Keratinocyte (primary cell): ENCODE results near the gene CCDC61. TPM values are rescaled to one million over a fixed set of nuclear protein-coding genes. Genes with fewer than 3 reads are reported as not detected.

Source experiments
- DNase-seq: peaks from one replicate; pipeline ENCODE4 v3.0.0-alpha.2; 2011; ENCODE audit warnings: low read depth, missing footprints, low spot score
- FAIRE-seq: peaks from 2 replicates; lab custom pipeline; 2011; peaks lifted over from hg19 to GRCh38; lab: Jason Lieb, UNC
- H2AFZ ChIP-seq: 2 replicates; pipeline ENCODE4 v1.6.0; 2012; ENCODE audit warnings: low read length, control low read depth, inconsistent platforms; ENCODE audit not compliant: control insufficient read depth
- H3K27ac ChIP-seq: 2 replicates; pipeline ENCODE4 v1.5.1; 2011; ENCODE audit warnings: low read length; ENCODE audit not compliant: control insufficient read depth, insufficient read depth
- H3K27me3 ChIP-seq: 3 replicates; pipeline ENCODE4 v1.6.0; 2011; ENCODE audit warnings: low read length; ENCODE audit not compliant: control insufficient read depth, insufficient read depth; ENCODE audit errors: extremely low read depth
- H3K36me3 ChIP-seq, 2 experiments: 2 replicates in 1 of 2; 3 replicates in 1 of 2; pipeline ENCODE4 v1.5.1; 2011; ENCODE audit warnings: low read length in 2 of 2, mild to moderate bottlenecking in 1 of 2; ENCODE audit not compliant: control insufficient read depth in 2 of 2, insufficient read depth in 2 of 2; ENCODE audit errors: extremely low read depth in 1 of 2
- H3K4me1 ChIP-seq: 3 replicates; pipeline ENCODE4 v1.5.1; 2011; ENCODE audit warnings: low read length; ENCODE audit not compliant: control insufficient read depth, insufficient read depth; ENCODE audit errors: extremely low read depth
- H3K4me2 ChIP-seq: 3 replicates; pipeline ENCODE4 v1.6.0; 2011; ENCODE audit warnings: low read depth, low read length; ENCODE audit not compliant: control insufficient read depth, insufficient read depth; ENCODE audit errors: extremely low read depth
- H3K4me3 ChIP-seq, 3 experiments: fragments of 200-600 bp in 1 of 3; sonication (generic) in 1 of 3; 2 replicates in 2 of 3; 3 replicates in 1 of 3; pipeline ENCODE4 v1.5.1; 2011 to 2016; ENCODE audit warnings: low read length in 3 of 3, mild to moderate bottlenecking in 3 of 3, control low read depth in 2 of 3, inconsistent platforms in 1 of 3, low read depth in 1 of 3, mixed read lengths in 1 of 3, mixed run types in 1 of 3, moderate library complexity in 1 of 3; ENCODE audit not compliant: control insufficient read depth in 2 of 3, insufficient read depth in 2 of 3; ENCODE audit errors: extremely low read depth in 1 of 3
- H3K79me2 ChIP-seq: 2 replicates; pipeline ENCODE4 v1.6.0; 2012; ENCODE audit warnings: low read length; ENCODE audit not compliant: control insufficient read depth, insufficient read depth
- H3K9ac ChIP-seq: 3 replicates; pipeline ENCODE4 v1.6.0; 2011; ENCODE audit warnings: low read length; ENCODE audit not compliant: control insufficient read depth, insufficient read depth; ENCODE audit errors: extremely low read depth
- H3K9me1 ChIP-seq: 3 replicates; pipeline ENCODE4 v1.6.0; 2011; ENCODE audit warnings: low read length; ENCODE audit not compliant: control insufficient read depth, insufficient read depth; ENCODE audit errors: extremely low read depth
- H3K9me3 ChIP-seq: 2 replicates; pipeline ENCODE4 v1.5.1; 2012; ENCODE audit warnings: low read depth, low read length; ENCODE audit not compliant: control insufficient read depth
- H4K20me1 ChIP-seq: 3 replicates; pipeline ENCODE4 v1.6.0; 2011; ENCODE audit warnings: low read length; ENCODE audit not compliant: control insufficient read depth, insufficient read depth; ENCODE audit errors: extremely low read depth
- EZH2 ChIP-seq: IDR thresholded peaks from one replicate; pipeline ENCODE4 v1.6.1; 2012; ENCODE audit warnings: inconsistent platforms, mild to moderate bottlenecking, low read length, moderate library complexity
- dilution Hi-C: fragments of 300-500 bp; cut with MboI; formaldehyde crosslinking; loops from one replicate; pipeline ENCODE4 v1.7.0; 2020; ENCODE audit warnings: low sequenced_read_pairs; ENCODE audit not compliant: extremely low pct_ligation_motif_present
- polyA plus RNA-seq, 5 experiments: library from polyadenylated mRNA; depleted of rRNA in 3 of 5; stranded (reverse) in 3 of 5; stranded (forward) in 1 of 5; unstranded in 1 of 5; fragments of >200 nt; gene quantifications; 1 replicate in 1 of 5; 2 replicates in 3 of 5; 3 replicates in 1 of 5; pipeline versions ENCODE4 v1.2.1 to v1.2.3, GENCODE V29; 2011 to 2012; ENCODE audit warnings: missing spikeins in 2 of 5, low read depth in 1 of 5, low replicate concordance in 1 of 5
- TF ChIP-seq, protein P1 (sequence below), 3 experiments: IDR thresholded peaks in 1 of 3; conservative IDR thresholded peaks in 1 of 3; optimal IDR thresholded peaks in 1 of 3; 2 replicates in 2 of 3; 3 replicates in 1 of 3; pipeline versions ENCODE3 to v1.5.1; 2011; ENCODE audit warnings: low read length in 3 of 3, mild to moderate bottlenecking in 3 of 3, moderate library complexity in 2 of 3, control low read depth in 1 of 3, inconsistent platforms in 1 of 3; ENCODE audit not compliant: insufficient read depth in 2 of 3; ENCODE audit errors: extremely low read depth in 1 of 3

The CCDC61 gene
- polyA plus RNA-seq, 1 donor (not counting 4 experiments of a cell fraction or from before 2014, with no cell fraction given): 5.8 TPM

DNA sequence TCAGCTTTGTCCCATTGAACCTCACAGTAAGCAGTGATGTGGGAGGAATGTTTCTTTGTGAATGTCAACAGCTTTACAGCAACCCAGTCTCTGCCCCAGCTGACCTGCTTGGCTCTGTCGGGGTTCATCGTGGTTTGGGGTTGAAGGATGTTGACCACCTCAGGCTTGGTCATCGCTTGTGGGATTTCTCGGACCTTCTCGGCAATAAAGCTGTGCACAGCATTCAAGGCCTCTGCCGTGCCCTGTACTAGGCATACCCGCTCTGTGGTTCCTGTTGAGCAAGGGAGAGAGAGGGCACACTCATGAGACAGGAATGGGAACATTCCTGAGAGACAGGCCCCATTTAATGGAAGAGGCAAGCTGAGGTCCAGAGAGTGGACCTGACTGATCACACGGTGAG, 41.6 kb upstream of the CCDC61 start:
- no peaks in the 10 kb centered on the region for H4K20me1 ChIP-seq
- no peaks in the 10 kb centered on the region for H3K79me2 ChIP-seq
- peaks cover 4% of the 10 kb centered on the region for H3K27me3 ChIP-seq
- no peak overlapping the region for H2AFZ ChIP-seq
- H3K4me1 ChIP-seq: peaks cover 28% of the 10 kb centered on the region
- no peaks in the 10 kb centered on the region for H3K9me1 ChIP-seq
- no peaks in the 10 kb centered on the region for H3K9me3 ChIP-seq
- no peak overlapping the region for H3K9ac ChIP-seq
- FAIRE-seq (no peak), DNase-seq (no peak)
- no peak overlapping the region for H3K4me3 ChIP-seq
- no peaks in the 10 kb centered on the region for H3K36me3 ChIP-seq
- H3K27ac ChIP-seq: no peak overlapping the region
- dilution Hi-C loops: no loop called here
- no peak for TF ChIP-seq EZH2
- TF ChIP-seq, protein P1, sequence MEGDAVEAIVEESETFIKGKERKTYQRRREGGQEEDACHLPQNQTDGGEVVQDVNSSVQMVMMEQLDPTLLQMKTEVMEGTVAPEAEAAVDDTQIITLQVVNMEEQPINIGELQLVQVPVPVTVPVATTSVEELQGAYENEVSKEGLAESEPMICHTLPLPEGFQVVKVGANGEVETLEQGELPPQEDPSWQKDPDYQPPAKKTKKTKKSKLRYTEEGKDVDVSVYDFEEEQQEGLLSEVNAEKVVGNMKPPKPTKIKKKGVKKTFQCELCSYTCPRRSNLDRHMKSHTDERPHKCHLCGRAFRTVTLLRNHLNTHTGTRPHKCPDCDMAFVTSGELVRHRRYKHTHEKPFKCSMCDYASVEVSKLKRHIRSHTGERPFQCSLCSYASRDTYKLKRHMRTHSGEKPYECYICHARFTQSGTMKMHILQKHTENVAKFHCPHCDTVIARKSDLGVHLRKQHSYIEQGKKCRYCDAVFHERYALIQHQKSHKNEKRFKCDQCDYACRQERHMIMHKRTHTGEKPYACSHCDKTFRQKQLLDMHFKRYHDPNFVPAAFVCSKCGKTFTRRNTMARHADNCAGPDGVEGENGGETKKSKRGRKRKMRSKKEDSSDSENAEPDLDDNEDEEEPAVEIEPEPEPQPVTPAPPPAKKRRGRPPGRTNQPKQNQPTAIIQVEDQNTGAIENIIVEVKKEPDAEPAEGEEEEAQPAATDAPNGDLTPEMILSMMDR (optimal IDR thresholded peaks at IDR 0.05 in 1 of 3, IDR thresholded peaks at IDR 0.05 in 1 of 3, conservative IDR thresholded peaks at IDR 0.05 in 1 of 3; ENCODE audit: extremely low read depth in 1 of 3, insufficient read depth in 2 of 3, low read length in 3 of 3): no peak
- no peak overlapping the region for H3K4me2 ChIP-seq

DNA sequence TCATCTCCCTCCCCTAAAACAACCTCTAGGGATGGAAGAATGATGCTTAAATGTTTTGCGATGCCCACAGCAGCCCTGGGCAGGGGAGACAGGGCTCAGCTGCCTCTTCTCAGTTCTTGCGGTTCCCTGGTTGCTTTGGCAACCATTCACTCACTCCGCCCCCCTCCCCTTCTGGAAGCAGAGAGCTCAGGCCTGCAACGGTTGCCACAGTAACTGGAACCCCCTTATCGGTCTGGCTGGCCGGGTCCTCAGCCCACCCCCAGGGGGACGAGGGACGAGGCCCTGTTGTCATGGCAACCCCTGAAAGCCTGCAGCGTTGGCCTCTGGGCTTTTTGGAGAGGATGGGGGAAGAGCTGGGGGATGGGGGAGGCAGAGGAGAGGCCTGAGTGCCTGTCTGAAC, 41.1 kb upstream of the CCDC61 start:
- FAIRE-seq (no peak), DNase-seq (no peak)
- Histone ChIP-seq H3K79me2 (no peaks in the 10 kb centered on the region), H3K9me1 (no peaks in the 10 kb centered on the region), H3K27me3 (peaks cover 9% of the 10 kb centered on the region), H3K9me3 (no peaks in the 10 kb centered on the region), H3K4me2 (no peak overlapping the region), H3K4me3 (no peak overlapping the region), H2AFZ (no peak overlapping the region), H3K36me3 (no peaks in the 10 kb centered on the region), H3K27ac (no peak overlapping the region), H4K20me1 (no peaks in the 10 kb centered on the region), H3K9ac (no peak overlapping the region), H3K4me1 (peaks cover 28% of the 10 kb centered on the region)
- dilution Hi-C loops: no loop called here
- no peak for TF ChIP-seq EZH2
- TF ChIP-seq, protein P1 (optimal IDR thresholded peaks at IDR 0.05 in 1 of 3, IDR thresholded peaks at IDR 0.05 in 1 of 3, conservative IDR thresholded peaks at IDR 0.05 in 1 of 3; ENCODE audit: extremely low read depth in 1 of 3, insufficient read depth in 2 of 3, low read length in 3 of 3): no peak
